Erythroblast (primary cell): Measurements from ENCODE around the gene SSBP3.
"Not testable (repeated sequence)": the region's sequence is repeated elsewhere in the genome, so short reads cannot be mapped to it uniquely, and the experiment has no call there.

Source experiments
- DNase-seq, 2 experiments: peaks; one replicate each; lab custom pipeline; 2025; lab: John Stamatoyannopoulos, UW
- GATA1 ChIP-seq: IDR thresholded peaks from 2 replicates; pipeline ENCODE4 v1.6.1; 2011; ENCODE audit warnings: low read depth, mild to moderate bottlenecking, control low read depth, low read length, moderate library complexity
- POLR2A ChIP-seq: IDR thresholded peaks from 2 replicates; pipeline ENCODE4 v1.6.1; 2011; ENCODE audit warnings: mild to moderate bottlenecking, low read length

Gene SSBP3

GRCh38 chr1:54347955-54348699, 58.1 kb downstream of the SSBP3 start:
- TF ChIP-seq POLR2A (no peak), GATA1 (no peak)
- no peak for DNase-seq

- DNase-seq, result no peak
- no peak for TF ChIP-seq GATA1
- no peak for TF ChIP-seq POLR2A
These were observed 58.8 kb downstream of the SSBP3 start for GRCh38 chr1:54347261-54347954.

- not testable (repeated sequence) for DNase-seq
These were observed 60.6 kb downstream of the SSBP3 start for GRCh38 chr1:54345548-54345947.

- TF ChIP-seq POLR2A (no peak), GATA1 (no peak)
- DNase-seq, result no peak
These were observed 61.1 kb downstream of the SSBP3 start for GRCh38 chr1:54345116-54345515.

- DNase-seq, result no peak
- TF ChIP-seq GATA1 (no peak), POLR2A (no peak)
These were observed 63.2 kb downstream of the SSBP3 start for GRCh38 chr1:54342742-54343687.

- DNase-seq, result no peak
- TF ChIP-seq GATA1, result no peak
- TF ChIP-seq POLR2A, result no peak
These were observed 63.9 kb downstream of the SSBP3 start for GRCh38 chr1:54342288-54342687.

- no peak for TF ChIP-seq POLR2A
- TF ChIP-seq GATA1, result no peak
- no peak for DNase-seq
These were observed 64.4 kb downstream of the SSBP3 start for GRCh38 chr1:54341763-54342162.

- no peak for DNase-seq
- no peak for TF ChIP-seq POLR2A
- TF ChIP-seq GATA1, result no peak
These were observed 65.3 kb downstream of the SSBP3 start for GRCh38 chr1:54340878-54341277.

GRCh38 chr1:54340434-54340833, 65.8 kb downstream of the SSBP3 start:
- TF ChIP-seq POLR2A, result no peak
- TF ChIP-seq GATA1, result no peak

GRCh38 chr1:54339126-54339525, 67.1 kb downstream of the SSBP3 start:
- TF ChIP-seq POLR2A (no peak), GATA1 (no peak)
- no peak for DNase-seq

More at GRCh38 chr1:54340434-54340833, 65.8 kb downstream of the SSBP3 start:
- no peak for DNase-seq

GRCh38 chr1:54338464-54338863, 67.7 kb downstream of the SSBP3 start:
- no peak for DNase-seq
- TF ChIP-seq GATA1, result no peak

- TF ChIP-seq GATA1 (no peak), POLR2A (no peak)
- no peak for DNase-seq
These were observed 68.3 kb downstream of the SSBP3 start for GRCh38 chr1:54337928-54338327.

- no peak for DNase-seq
- no peak for TF ChIP-seq POLR2A
- TF ChIP-seq GATA1, result no peak
These were observed 69.2 kb downstream of the SSBP3 start for GRCh38 chr1:54337034-54337433.

GRCh38 chr1:54336116-54336515, 70.1 kb downstream of the SSBP3 start:
- no peak for DNase-seq
- TF ChIP-seq POLR2A, result no peak
